ENCODE data around the gene OR11G2.

DNA sequence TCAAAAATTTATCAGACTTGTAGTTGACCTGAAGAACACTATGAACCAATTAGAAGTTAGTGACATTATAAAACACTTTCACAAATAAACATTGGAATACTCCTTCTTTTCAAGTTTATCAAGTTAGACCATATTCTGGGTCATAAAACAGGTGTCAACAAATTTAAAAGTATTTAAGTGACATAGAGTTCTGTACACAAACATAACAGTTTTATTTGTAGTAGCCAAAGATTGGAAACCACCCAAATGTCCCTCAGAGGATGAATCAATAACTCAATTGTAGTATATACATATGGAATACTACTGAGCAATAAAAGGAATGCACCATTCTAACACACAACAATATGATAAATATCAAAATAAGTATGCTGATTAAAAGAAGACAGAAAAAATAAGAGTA lies 23.6 kb upstream of the OR11G2 start:
- TF ChIP-seq POLR2A (IDR thresholded peaks at IDR 0.05) (no peak), CTCF (IDR thresholded peaks at IDR 0.05) (no peak)

All from esophagus squamous epithelium (tissue), 4 donors.